Lower lobe of right lung (tissue), 2 donors: ENCODE results near the gene NAALADL2. TPM values are rescaled to one million over a fixed set of nuclear protein-coding genes. Genes with fewer than 3 reads are reported as not detected.
"Not testable (repeated sequence)": the region's sequence is repeated elsewhere in the genome, so short reads cannot be mapped to it uniquely, and the experiment has no call there.

Experiments used
- ATAC-seq, 2 donors: fragments of 200-7000 bp; cut with Tn5 transposase; one replicate each; pipeline ENCODE4 v1.9.1; 2020 to 2022; ENCODE audit warnings: mild to moderate bottlenecking in 2 of 2, moderate library complexity in 2 of 2
- DNase-seq: peaks from one replicate; pipeline ENCODE4 v3.0.0-alpha.2; 2020
- H3K27ac ChIP-seq: fragments of 200-600 bp; one replicate; pipeline ENCODE4 v1.8.0; 2022
- H3K27me3 ChIP-seq: fragments of 200-600 bp; one replicate; pipeline ENCODE4 v1.8.0; 2022; ENCODE audit warnings: low read depth
- H3K36me3 ChIP-seq: fragments of 200-600 bp; one replicate; pipeline ENCODE4 v1.8.0; 2022; ENCODE audit warnings: mild to moderate bottlenecking
- H3K4me1 ChIP-seq: fragments of 200-600 bp; one replicate; pipeline ENCODE4 v1.8.0; 2022
- H3K4me3 ChIP-seq: fragments of 200-600 bp; one replicate; pipeline ENCODE4 v1.8.0; 2022; ENCODE audit warnings: mild to moderate bottlenecking
- H3K9me3 ChIP-seq: fragments of 200-600 bp; one replicate; pipeline ENCODE4 v1.8.0; 2022
- CTCF ChIP-seq: fragments of 200-600 bp; IDR thresholded peaks from one replicate; pipeline ENCODE4 v1.8.0; 2022; ENCODE audit warnings: antibody characterized with exemption, mild to moderate bottlenecking
- intact Hi-C: fragments of 100-400 bp; cut with DNase I; formaldehyde crosslinking; loops from one replicate; pipeline ENCODE4 v1.11.0; 2022
- total RNA-seq: library from RNA; stranded (reverse); fragmentation: NEBNext Ultra II Directional; extraction: Animal tissue kit (Norgen Biotek cat#: 25700); gene quantifications from one replicate; pipeline ENCODE4 v1.2.1, GENCODE V29; 2021
- donor health status: DM: no; HTN: yes; CAD: no; lungs with severe emphysema.

The NAALADL2 gene
- total RNA-seq, 1 donor from 2014 or later = 9.8 TPM

DNA sequence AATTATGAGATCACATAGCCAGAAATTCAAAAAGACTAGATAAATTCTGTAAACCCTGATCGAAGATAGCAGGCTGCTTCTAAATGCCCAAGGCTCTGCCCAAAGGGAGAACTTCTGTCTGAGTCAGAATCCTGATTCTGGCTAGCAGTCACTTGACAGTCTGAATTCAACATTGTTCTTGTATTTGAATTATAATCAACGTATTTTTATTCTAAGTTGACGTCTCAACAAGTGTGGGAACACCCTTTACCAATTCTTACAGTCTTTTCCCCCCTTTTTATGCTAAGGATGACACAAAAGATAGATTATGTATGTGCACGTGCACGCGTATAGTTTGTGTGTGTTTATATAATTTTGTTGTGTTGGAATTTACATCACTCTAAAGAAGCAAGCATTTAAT lies 552.8 kb downstream of the NAALADL2 start:
- ATAC-seq = no peak

DNA sequence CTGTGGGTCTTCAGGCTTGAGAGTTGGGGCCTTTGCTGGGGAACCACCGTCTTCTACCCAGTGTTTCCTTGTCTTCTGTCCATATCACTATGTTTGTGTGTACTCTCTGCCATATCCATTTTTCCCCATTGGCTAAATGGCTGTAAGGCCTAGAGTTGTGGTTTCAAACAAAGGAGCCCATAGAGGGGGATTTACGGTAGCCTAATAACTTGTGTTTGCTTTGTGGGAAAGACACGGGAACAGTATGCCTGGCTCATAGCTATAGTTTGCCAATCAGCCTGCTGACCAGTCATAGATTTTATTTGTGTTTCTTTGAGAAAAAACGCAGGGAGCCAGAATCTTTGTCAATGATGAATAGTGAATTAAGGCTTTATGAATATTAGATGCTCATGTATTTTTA lies 554.8 kb downstream of the NAALADL2 start:
- DNase-seq = no peak
- no peaks in the 10 kb centered on the region for H3K27me3 ChIP-seq
- no peak overlapping the region for H3K4me3 ChIP-seq
- H3K27ac ChIP-seq = no peak overlapping the region
- H3K36me3 ChIP-seq = no peaks in the 10 kb centered on the region
- TF ChIP-seq CTCF = no peak
- intact Hi-C loops = no loop called here
- no peak for ATAC-seq
- no peaks in the 10 kb centered on the region for H3K4me1 ChIP-seq
- no peaks in the 10 kb centered on the region for H3K9me3 ChIP-seq

More for the DNA sequence above, 552.8 kb downstream of the NAALADL2 start:
- intact Hi-C loops = no loop called here
- Histone ChIP-seq H3K27ac (no peak overlapping the region), H3K27me3 (no peaks in the 10 kb centered on the region), H3K4me3 (no peak overlapping the region), H3K36me3 (no peaks in the 10 kb centered on the region), H3K9me3 (no peaks in the 10 kb centered on the region), H3K4me1 (no peaks in the 10 kb centered on the region)
- no peak for DNase-seq
- no peak for TF ChIP-seq CTCF

DNA sequence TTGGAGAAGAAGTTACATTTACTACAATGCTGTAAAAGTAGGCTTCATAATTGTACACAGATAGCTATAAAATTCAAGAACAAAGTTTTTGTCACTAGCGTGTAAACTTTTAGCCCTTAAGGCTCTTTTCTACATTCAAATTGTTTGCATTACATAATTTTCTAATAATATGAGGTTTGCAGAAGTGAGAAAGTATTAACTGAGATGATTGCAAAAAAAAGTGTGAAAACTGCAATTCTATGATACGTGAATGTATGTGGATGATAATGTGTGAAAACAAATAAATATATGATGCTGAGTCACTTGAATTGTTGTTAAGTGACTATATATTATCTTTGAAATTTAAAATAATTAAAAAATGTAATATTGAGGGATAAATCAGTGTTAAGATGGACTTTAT lies 557.5 kb downstream of the NAALADL2 start:
- TF ChIP-seq CTCF = no peak
- H3K27ac ChIP-seq = no peak overlapping the region
- no peaks in the 10 kb centered on the region for H3K36me3 ChIP-seq
- no peaks in the 10 kb centered on the region for H3K4me1 ChIP-seq
- no peak overlapping the region for H3K4me3 ChIP-seq
- H3K27me3 ChIP-seq = no peaks in the 10 kb centered on the region
- intact Hi-C loops = no loop called here
- ATAC-seq (no peak), DNase-seq (no peak)
- no peaks in the 10 kb centered on the region for H3K9me3 ChIP-seq

DNA sequence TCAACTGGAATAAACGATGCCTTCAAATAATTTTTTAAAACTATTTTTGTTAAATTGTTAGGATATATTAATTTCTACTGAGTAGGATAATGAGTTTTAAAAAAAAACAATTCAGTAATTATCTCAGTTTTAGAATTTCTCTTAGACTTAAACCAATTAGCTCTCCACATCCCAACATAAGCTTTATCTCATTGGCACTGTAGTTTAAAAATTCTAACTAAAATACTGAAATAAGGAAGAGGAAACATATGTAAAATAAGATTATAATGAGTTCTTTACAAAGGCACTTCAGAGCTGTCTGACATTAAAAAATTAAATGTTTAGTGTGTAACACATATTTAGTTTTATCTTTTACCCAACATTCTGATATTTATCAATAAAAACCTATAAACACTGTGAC lies 558.3 kb downstream of the NAALADL2 start:
- H3K27me3 ChIP-seq = no peaks in the 10 kb centered on the region
- H3K4me1 ChIP-seq = no peaks in the 10 kb centered on the region
- no peaks in the 10 kb centered on the region for H3K9me3 ChIP-seq
- TF ChIP-seq CTCF = no peak
- intact Hi-C loops = no loop called here
- H3K36me3 ChIP-seq = no peaks in the 10 kb centered on the region
- no peak for ATAC-seq
- H3K27ac ChIP-seq = no peak overlapping the region
- no peak overlapping the region for H3K4me3 ChIP-seq
- DNase-seq = no peak

- Histone ChIP-seq H3K9me3 (no peaks in the 10 kb centered on the region), H3K27ac (no peak overlapping the region), H3K36me3 (no peaks in the 10 kb centered on the region), H3K4me1 (no peaks in the 10 kb centered on the region), H3K27me3 (no peaks in the 10 kb centered on the region), H3K4me3 (no peak overlapping the region)
- DNase-seq = no peak
- no peak for TF ChIP-seq CTCF
- no peak for ATAC-seq
- intact Hi-C loops = no loop called here
These were observed 562.8 kb downstream of the NAALADL2 start for GRCh38 chr3:175421902-175422301.

DNA sequence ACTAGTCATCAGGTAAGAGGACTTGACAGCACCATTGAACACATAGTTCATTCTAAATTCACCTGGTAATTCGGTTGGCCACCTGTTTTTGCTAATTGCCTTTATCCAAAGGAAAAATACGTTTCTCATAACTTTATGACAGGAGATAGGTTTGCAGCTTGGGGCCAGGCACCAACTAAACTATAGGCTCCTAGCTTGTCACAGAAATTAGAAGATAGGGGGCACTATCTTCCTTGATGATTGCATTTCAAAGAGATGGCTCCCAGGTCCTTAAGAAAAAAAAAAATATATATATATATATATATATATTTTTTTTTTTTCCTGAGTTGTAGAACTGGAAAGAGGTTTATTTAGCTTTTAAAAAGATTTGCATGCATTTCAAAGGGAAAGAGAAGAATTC lies 563.6 kb downstream of the NAALADL2 start:
- no peak for TF ChIP-seq CTCF
- intact Hi-C loops = no loop called here
- Histone ChIP-seq H3K9me3 (no peaks in the 10 kb centered on the region), H3K4me3 (no peak overlapping the region), H3K4me1 (no peaks in the 10 kb centered on the region), H3K27me3 (no peaks in the 10 kb centered on the region), H3K36me3 (no peaks in the 10 kb centered on the region), H3K27ac (no peak overlapping the region)
- ATAC-seq = no peak
- no peak for DNase-seq

- H3K9me3 ChIP-seq, intact Hi-C loops, H3K36me3 ChIP-seq, H3K4me3 ChIP-seq, H3K27ac ChIP-seq, DNase-seq, H3K4me1 ChIP-seq, ATAC-seq, H3K27me3 ChIP-seq: not testable (repeated sequence)
These were observed 564.7 kb downstream of the NAALADL2 start for GRCh38 chr3:175423848-175424247.
